Fibroblast of pulmonary artery (primary cell): ENCODE measurements around the gene SHANK2.

Source experiments
- DNase-seq: peaks from one replicate; pipeline ENCODE4 v3.0.0-alpha.2; 2010; ENCODE audit warnings: low read depth
- H3K4me3 ChIP-seq: replicated peaks from 2 replicates; pipeline ENCODE4 v1.5.1; 2011; ENCODE audit warnings: low read depth, mild to moderate bottlenecking, control low read depth, low read length, moderate library complexity
- CTCF ChIP-seq: IDR thresholded peaks from 2 replicates; pipeline ENCODE4 v1.5.1; 2011; ENCODE audit warnings: mild to moderate bottlenecking, control low read depth, low read length, inconsistent platforms; ENCODE audit errors: missing control alignments

SHANK2 gene

GRCh38 chr11:71255323-71255722 lies 2.9 kb upstream of the SHANK2 start:
- TF ChIP-seq CTCF, result no peak
- no peak for DNase-seq
- H3K4me3 ChIP-seq, result no peak overlapping the region

- H3K4me3 ChIP-seq, result no peak overlapping the region
- TF ChIP-seq CTCF, result no peak
- no peak for DNase-seq
Measured at GRCh38 chr11:71253794-71254193, 1.4 kb upstream of the SHANK2 start.

GRCh38 chr11:71252770-71253730 lies 673 bp upstream of the SHANK2 start:
- TF ChIP-seq CTCF, result no peak

GRCh38 chr11:71251761-71252268 lies 562 bp downstream of the SHANK2 start:
- peak overlapping the region; percentile 31 for H3K4me3 ChIP-seq
- TF ChIP-seq CTCF, result no peak
- DNase-seq, result no peak

More at GRCh38 chr11:71252770-71253730, 673 bp upstream of the SHANK2 start:
- peak overlapping the region; percentile 7 for H3K4me3 ChIP-seq
- peak; percentile 27 for DNase-seq

- H3K4me3 ChIP-seq, result no peak overlapping the region
- no peak for TF ChIP-seq CTCF
- DNase-seq, result no peak
Measured at GRCh38 chr11:71251151-71251721, 1.1 kb downstream of the SHANK2 start.

GRCh38 chr11:71250523-71251150 lies 1.7 kb downstream of the SHANK2 start:
- TF ChIP-seq CTCF, result no peak
- DNase-seq, result no peak
- no peak overlapping the region for H3K4me3 ChIP-seq
